Stomach (tissue), 4 donors: ENCODE data around the gene NFKBIB.
"Not testable (repeated sequence)": the region's sequence is repeated elsewhere in the genome, so short reads cannot be mapped to it uniquely, and the experiment has no call there.

Source experiments
- CTCF ChIP-seq, 7 experiments: fragments of 450-650 bp in 4 of 7; fragments of 200-600 bp in 3 of 7; sonication (generic) in 3 of 7; IDR thresholded peaks; one replicate each; pipeline ENCODE4 v1.5.1; 2016 to 2019; ENCODE audit warnings: antibody characterized with exemption in 7 of 7, control low read depth in 2 of 7, mild to moderate bottlenecking in 1 of 7
- POLR2AphosphoS5 ChIP-seq, 3 donors: sonication (generic); formaldehyde crosslinking; IDR thresholded peaks; one replicate each; pipeline ENCODE4 v1.6.1; 2016; ENCODE audit warnings: antibody characterized with exemption in 3 of 3

- not testable (repeated sequence) for TF ChIP-seq POLR2AphosphoS5, CTCF (IDR thresholded peaks at IDR 0.05)
Observed at GRCh38 chr19:38854961-38855360, 44.8 kb upstream of the NFKBIB start.
